Measurements from ENCODE around the gene CNTNAP2.

GRCh38 chr7:148367731-148368475, 2251.3 kb downstream of the CNTNAP2 start:
- TF ChIP-seq POLR2A (IDR thresholded peaks at IDR 0.05) (no peak), CTCF (IDR thresholded peaks at IDR 0.05) (no peak)

Data from stomach (tissue), 4 donors.